GM18951 (cell line): ENCODE data around the gene PSD2.

Source experiments
- POLR2A ChIP-seq: IDR thresholded peaks from 4 replicates; pipeline ENCODE4 v1.6.1; 2011; ENCODE audit warnings: mild to moderate bottlenecking; ENCODE audit not compliant: insufficient read length, insufficient read depth; ENCODE audit errors: extremely low read depth
- in situ Hi-C: fragments of 300-500 bp; cut with MboI; formaldehyde crosslinking; loops from one replicate; pipeline ENCODE4 v1.12.0; 2022; ENCODE audit warnings: low sequenced_read_pairs, mixed read lengths, inconsistent platforms; ENCODE audit not compliant: unreplicated experiment

Gene PSD2

GRCh38 chr5:139795074-139796001 lies at the start of gene PSD2:
TSS of gene PSD2 (plus strand) at chr5:139795808. CDS start at chr5:139809441, 13,633 bp downstream.
- in situ Hi-C loops, result loop anchor here (25.0 kb wide), 1 partner anchor 367 kb away; no protein-coding TSS in a partner anchor

GRCh38 chr5:139746691-139747582 lies 48.7 kb upstream of the PSD2 start:
- TF ChIP-seq POLR2A, result peak; percentile 0
- in situ Hi-C loops, result no loop called here

More at GRCh38 chr5:139795074-139796001, at the start of gene PSD2:
- TF ChIP-seq POLR2A, result no peak

GRCh38 chr5:139747583-139748504 lies 47.8 kb upstream of the PSD2 start:
- TF ChIP-seq POLR2A, result peak; percentile 29
- in situ Hi-C loops, result no loop called here

GRCh38 chr5:139748505-139748826 lies 47.1 kb upstream of the PSD2 start:
- no peak for TF ChIP-seq POLR2A
- in situ Hi-C loops, result no loop called here

GRCh38 chr5:139749242-139749641 lies 46.4 kb upstream of the PSD2 start:
- no peak for TF ChIP-seq POLR2A
- in situ Hi-C loops, result no loop called here

GRCh38 chr5:139751236-139751635 lies 44.4 kb upstream of the PSD2 start:
- in situ Hi-C loops, result no loop called here
- TF ChIP-seq POLR2A, result no peak

- in situ Hi-C loops, result no loop called here
- TF ChIP-seq POLR2A, result no peak
Observed at GRCh38 chr5:139752506-139753473, 42.8 kb upstream of the PSD2 start.

- no peak for TF ChIP-seq POLR2A
- in situ Hi-C loops, result no loop called here
Observed at GRCh38 chr5:139755892-139756671, 39.5 kb upstream of the PSD2 start.

- no peak for TF ChIP-seq POLR2A
Observed at GRCh38 chr5:139756971-139757370, 38.6 kb upstream of the PSD2 start.

GRCh38 chr5:139757727-139758509 lies 37.7 kb upstream of the PSD2 start:
- in situ Hi-C loops, result no loop called here
- no peak for TF ChIP-seq POLR2A

More at GRCh38 chr5:139756971-139757370, 38.6 kb upstream of the PSD2 start:
- in situ Hi-C loops, result no loop called here
